HPDE6-E6E7 (cell line): Measurements from ENCODE around the gene MBD5.

ENCODE experiments used
- DNase-seq: peaks from one replicate; pipeline ENCODE4 v3.0.0; 2011; ENCODE audit warnings: missing footprints; ENCODE audit errors: extremely low spot score

Gene MBD5

DNA sequence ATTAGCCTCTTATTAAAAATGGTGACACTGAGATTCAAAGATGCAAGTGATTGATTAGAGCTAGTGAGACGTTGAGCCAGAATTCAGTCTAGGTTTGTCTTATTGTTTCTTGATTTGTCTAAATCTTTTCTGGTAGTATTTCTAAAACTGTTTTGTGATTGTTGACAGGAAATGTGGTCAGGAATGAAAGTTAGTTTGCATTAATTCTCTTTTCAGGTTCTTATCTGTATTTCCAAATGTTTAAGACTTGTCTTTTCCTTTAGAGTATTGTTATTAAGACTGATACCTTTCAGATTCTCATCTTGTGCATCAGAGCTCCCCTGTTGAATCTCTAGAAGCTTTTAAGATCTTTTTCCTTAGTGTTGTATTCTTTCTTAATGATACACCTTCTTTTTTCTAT is 89.3 kb downstream of the MBD5 start:
- no peak for DNase-seq

DNA sequence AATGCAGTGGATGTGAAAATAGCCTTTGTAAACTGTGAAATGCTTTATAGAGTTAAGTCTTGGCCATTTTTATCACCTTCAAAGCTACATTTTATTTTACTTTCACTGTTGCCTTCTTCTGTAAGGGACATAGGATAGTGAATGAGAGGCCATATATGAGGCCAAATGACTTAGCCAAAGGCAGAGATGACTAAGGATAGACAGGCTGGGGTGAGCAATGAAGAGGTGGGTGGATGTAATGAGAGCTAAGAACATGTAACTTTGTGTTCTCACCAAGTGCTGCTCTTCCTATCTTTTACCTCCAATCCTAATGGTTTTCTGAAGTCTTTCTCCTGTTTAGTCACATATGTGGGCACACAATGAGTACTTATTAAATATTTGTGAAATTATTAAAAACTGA is 101.9 kb downstream of the MBD5 start:
- DNase-seq: peak; percentile 10

DNA sequence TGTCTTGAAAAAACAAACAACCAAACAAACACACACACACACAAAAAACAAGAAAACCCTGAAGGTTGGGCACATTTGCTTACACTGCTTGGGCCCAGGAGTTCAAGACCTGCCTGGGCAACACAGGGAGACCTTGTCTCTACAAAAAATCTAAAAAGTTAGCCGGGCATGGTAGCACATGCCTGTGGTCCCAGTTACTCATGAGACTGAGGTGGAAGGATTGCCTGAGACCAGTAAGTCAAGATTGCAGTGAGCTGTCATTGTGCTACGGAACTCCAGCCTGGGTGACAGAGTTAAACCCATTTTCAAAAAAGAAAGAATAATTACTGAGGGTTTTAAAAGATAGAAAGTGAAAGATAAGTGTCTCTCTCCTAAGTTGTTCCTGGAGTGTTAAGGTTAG is 103.4 kb downstream of the MBD5 start:
- no peak for DNase-seq

DNA sequence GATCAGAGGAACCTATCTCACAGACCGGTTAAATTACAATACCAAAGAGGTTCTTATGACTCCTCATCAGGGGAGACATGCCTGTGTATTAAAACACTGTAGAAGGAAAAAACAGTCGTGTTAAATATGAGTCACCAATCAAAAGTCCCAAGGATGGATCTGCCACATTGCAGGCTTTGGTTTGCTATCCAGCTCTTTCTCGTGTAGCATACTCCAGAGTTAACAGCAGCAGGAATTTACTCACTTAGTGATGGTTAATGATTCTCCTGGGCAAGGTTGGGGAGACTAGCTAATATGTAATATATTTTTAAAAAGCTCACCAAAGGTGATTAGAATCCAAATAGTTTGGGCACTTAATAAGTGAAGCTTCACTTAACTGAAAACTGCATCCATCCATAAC is 109.7 kb downstream of the MBD5 start:
- no peak for DNase-seq

DNA sequence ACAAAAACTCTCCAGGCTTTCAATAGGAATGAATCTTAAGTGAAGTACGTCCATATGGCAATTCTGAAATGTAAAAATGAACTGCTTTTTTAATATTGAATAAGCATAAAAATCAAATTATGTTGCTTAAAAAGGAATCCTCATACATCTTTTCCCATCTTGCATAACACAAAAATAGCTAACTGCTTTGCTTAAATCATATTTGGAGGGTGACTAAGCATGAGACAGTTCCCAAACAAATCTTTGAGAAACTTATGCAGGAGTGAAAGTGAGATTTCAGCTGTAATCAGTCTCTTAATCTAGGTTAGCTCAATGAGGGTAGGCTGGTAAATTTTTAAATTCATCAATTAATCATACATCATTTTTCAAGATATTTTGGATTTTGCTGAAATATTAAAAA is 111.5 kb downstream of the MBD5 start:
- DNase-seq: no peak

DNA sequence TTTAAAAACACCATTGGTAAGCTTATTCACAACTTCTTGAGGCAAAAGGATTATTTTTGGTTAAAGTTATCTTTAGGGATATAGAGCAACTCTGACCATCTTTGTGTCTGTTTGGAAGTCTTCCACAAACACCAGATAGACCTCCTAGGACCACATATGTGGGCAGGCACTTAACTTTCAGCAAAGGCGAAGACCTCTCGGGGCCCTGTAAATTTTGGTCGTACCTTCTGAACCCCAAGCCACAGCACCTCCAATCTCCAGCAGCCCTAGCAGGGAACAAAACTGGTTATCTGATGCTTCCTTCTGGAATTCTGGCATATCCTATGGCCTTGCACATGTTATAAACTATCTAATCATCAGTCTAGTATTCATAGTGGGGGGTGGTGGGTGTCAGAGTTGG is 114.8 kb downstream of the MBD5 start:
- DNase-seq: no peak

DNA sequence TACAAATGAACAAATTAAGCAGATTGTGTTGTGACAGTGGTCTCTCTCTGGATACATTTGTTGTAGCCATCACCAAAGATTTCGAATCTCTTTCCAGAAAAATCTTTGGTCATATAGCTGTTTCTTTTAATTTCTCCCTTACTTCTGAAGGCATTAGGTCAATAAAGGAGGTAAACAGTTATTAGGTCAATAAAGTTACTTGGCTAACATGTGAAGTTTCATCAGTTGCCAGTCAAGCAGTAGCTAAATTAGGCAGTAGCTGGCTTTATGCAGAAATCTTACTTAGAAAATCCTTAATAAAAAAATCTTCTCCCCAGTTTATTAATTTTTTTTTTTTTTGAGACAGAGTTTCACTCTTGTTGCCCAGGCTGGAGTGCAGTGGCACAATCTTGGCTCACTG is 115.5 kb downstream of the MBD5 start:
- DNase-seq: no peak

DNA sequence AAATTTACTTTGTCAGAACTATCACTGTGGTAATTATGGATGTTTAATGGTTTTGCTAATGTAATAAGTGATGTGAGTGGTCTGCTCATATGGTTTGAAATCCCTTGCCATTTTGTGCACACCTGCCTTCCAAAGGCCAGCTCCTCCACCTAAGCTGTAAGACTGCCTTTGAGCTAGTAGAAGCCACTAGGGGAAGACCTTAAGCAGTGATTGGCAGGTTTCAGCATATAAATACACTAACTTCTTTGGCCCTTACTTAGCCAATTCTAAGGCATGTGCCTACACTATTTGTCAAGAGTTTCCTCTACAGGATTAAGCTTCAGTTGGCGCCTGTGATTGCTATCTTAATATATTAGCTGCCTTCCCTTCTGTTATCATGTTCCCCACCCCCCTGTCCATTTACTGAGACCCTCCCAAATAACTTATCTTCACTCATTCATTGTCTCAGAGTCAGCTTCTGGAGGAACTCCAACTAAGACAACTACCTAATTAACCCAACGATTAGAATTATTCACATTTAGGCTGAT is 141.1 kb downstream of the MBD5 start:
- DNase-seq: no peak

DNA sequence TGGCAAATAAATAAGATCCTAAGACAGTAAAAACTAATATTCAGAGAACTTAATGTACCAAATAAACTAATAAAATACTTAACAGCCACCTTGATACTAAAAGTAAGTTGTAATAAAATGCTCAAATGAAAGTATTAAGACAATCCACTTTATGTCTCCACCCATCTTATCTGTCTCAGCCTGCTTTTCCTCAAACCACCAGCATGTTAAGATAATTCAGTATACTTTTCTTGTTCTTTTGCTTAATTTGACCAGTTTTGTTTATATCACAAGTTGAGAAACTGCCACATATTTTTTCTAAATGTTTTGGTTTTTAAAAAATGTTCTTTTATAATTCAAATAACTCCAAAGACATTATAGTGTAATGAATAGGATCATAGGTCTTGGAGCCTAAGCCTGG is 142.0 kb downstream of the MBD5 start:
- no peak for DNase-seq

DNA sequence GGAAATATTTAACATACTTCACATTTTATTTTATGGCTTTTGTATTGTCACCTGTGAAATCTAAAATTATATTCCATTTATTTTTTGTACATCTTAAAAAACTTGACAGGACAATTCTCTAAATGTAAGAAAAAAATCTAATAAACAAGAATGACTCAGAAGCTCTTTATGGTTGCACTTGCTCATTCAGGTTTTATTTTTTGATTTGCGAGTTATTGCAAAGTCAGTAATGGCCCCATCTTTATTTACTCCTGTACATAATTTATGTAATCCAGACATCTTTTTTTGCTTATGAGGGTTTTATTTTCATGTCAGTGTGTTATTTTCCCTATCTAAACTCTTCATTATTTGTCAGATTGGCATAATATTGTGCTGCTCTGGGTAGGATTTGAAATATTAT is 145.1 kb downstream of the MBD5 start:
- DNase-seq: no peak

DNA sequence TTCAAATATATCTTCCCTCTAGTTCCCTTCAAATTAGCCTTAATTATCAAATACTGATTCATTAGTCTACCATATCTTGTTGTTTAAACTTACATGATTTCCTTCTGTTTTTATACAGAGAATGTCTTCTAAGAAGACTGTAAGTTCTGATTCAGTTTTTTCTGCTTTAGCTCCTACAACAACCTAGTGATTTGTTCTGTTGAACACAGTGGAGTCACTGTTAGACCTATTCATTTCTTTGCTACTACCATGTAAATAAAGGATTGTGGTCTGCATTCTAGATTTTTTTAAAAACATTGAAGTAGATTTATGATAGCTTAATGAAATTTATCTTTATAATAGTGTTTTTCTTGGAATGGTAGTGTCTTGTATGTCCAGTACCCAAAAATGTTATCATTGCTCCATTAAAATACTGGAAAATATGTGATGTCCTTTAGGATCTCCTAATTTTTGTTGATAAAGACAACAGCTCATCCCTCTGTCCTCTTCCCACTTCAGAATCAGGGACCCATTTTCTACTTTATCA is 146.4 kb downstream of the MBD5 start:
- DNase-seq: no peak

DNA sequence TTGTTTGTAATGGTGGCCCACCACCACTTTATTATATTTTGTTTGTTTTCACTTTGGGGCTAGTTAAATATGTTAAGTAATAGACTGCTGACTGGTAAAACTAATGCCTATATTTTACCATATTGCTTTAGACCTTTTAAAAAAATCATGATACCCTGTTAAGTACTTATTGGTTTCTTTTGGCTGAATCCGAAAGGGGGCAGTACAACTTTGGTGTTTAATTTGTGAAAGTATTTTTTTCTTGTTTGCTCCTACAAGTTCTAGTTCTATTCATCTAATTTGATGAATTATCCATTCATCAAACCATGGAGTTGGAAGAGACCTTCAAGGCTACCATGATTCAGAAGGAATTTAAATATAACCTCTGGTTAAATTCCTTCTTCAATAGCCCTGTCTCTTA is 147.0 kb downstream of the MBD5 start:
- DNase-seq: no peak

DNA sequence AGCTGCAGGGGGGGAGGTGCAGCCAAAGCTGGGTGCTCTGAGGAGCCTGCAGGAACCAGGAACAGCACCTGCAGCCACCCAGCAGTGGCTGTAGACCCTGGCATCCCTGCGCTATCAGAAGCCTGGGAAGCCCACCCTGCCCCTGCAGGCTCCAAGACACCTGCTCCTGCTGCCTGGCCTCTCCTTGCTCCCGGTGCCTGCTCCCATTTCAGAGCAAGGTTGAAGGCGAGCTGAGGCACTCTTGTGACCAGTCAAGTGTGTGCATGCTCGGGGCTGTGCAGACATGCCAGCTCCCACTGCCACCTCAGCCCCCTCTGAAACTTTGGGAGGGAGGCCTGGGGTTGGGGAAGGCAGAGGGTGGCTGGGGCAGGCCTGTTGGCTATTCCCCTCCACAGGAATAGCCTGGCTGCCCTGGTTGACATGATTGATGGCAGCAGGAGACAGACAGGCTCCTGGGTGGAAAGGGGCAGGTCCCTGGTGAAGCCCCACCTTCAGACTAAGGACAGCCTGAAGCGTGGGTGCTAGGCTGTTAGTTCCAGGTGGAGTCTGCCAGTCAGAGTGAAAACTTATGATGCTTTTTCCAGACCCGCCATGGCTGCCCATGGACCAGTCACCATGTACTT is 151.4 kb downstream of the MBD5 start:
- no peak for DNase-seq

DNA sequence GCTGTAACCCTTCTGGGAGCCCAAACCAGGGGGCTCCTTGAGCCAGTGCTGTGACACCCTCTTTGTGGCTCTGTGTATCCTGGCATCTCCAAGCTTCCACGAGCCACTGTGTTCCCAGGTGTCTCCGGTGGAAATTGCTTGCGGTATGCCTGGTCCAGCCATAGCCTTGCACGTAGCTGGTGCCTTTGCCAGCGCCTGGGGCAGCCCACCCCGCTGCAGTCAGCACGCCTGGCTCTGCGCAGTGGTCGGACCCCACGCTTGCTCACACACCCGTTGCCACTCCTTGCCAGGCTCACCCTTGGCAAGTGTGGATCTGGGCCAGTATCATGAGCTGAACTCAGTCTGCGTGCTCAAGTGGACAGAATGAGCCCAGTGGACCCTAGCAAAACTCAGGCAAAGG is 152.3 kb downstream of the MBD5 start:
- DNase-seq: no peak

DNA sequence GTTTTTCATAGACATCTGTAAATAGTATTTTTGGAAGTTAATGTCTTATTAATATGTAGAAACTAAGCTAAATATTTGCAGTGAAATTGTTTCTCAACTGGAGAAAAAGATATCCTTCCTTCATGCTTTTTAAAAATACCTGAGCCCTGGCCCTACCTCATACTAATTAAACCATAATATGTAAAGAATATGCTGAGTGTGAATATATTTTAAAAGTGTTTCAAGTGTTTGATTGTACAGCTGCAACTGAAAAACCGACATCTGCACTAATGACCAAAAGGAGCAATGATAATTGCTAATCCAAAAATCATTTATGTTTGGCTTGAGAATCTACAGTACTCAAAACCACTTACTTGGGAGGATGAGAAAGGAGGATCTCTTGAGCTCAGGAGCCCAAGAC is 156.7 kb downstream of the MBD5 start:
- no peak for DNase-seq

DNA sequence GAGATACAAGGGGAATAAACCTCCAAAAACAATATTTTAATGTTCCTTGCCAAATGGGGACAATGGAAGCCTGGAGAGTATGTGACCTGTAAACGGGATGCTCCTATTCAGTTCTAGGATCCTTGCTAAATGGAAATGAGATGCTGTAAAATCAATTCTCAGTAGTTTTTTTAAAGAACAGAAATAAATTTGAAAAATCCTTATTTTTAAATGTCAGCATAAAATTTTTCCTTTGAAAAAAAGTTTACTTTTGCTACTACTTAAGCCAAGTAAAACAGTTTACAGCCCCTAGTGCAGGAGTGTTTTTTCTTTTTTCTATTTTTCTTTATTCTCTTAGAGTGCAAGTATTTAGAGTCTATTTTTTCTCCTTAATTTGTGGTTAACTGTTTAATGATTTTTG is 158.8 kb downstream of the MBD5 start:
- no peak for DNase-seq

DNA sequence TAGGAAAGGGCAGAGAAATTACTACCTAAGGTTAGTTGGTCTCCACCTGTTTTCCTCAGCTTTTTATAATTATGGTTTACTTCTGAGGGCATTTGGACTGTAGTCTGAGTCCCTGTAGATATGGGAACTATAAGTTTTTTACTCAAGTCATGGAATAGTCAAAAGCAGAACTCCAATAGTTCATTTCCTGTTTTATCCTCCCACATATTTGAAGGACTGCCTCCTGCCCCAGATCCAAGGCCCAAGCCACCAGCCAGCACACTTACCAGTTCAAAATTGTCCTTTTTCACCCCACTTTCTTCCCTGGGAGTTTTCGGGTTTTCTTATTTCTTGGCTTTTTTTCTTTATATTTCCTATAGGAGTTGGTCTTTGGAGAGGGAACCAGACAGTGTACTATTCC is 164.1 kb downstream of the MBD5 start:
- no peak for DNase-seq

DNA sequence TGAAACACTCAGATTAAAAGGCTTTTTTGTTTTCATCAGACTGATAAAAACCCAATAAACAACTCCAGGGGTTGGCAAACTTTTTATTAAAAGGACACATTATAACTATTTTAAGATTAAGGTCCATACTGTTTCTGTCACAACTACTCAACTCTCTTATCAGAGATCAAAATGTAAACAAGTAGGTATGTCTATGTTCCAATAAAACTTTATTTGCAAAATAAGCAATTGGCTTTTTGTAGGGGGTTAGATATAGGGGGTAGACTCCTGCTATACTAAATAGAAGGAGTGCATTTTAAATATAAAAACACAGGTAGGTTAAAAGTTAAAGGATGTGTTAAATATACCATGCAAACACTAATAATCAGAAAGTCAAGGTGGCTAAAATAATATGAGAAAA is 174.0 kb downstream of the MBD5 start:
- DNase-seq: no peak

DNA sequence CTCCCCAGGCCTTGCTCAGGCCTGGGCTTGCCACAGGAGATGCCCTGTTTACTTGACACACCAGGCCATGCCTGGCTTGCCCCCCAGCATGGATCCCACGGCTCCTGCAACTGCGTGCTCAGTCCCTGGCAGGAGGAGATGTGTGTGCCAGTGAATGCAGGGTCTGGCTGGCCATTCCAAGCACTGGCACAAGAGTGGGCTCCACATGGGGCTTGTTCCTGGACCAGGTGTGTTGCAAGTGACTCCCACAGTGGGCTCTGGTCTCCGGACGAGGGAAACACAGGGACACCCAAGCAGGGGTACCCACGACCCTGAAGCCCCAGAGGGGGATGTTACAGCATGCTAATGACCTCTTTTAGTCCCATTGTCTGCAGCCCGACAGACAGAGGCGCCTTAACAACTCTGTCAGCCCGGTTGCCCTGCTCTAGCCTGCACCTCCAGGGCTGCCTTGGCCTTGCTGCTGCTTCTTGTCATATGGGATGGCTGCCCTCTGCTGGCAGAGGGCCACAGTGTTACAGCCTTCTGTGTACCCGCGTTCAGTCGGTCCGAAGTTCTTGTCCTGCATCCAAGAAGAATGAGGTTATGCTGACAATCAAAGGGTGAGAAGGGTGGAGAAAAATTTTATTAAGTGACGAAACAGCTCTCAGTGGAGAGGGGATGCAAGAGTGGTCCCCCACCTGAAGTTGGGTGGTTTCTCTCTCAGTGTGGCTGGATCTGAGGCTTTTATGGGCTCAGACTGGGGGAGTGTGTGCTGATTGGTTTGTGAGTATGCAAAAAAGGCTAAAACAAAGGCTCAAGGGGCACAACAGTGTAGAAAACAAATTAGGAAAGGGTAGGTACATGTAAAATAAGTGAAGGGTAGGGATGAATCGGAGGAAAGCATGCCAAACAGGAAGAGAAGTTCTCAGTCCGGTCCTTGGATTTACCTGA is 180.4 kb downstream of the MBD5 start:
- DNase-seq: peak; percentile 10

DNA sequence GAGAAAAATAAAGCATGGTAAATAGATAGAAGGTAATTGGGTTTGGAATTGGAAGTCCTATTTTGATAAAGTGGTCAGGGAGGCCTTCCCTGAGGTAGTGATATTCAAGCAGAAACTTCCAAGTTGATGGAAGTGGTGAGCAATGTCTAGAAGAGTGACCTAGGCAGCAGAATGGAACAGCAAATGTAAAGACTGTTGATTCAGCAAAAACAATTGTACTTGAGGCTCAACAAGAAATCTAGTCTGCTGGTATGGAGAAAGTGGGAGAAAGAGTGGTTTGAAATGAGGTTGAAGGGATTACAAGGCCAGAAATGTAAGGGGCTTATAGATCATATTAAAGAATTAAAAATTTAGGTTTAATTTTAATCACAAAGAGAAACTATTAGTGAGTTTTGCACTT is 181.3 kb downstream of the MBD5 start:
- DNase-seq: no peak

DNA sequence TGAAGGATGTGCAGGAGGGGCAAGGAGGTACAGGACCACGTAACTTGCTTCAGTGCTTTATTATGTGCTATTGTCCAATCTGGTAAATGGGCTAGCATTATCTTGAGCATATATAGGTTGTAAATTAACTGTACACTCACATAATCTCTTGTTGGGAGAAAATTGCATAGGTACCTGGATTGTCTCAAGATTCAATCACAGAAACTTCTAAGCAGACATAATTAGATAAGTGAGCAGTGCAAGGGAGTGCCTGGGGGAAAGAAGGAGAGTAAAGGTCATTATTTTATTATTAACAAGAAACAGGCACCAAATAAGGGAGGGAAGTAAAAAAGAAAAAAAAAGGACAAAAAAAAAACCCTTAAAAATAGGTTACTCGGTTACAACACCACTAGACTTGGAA is 186.2 kb downstream of the MBD5 start:
- no peak for DNase-seq

DNA sequence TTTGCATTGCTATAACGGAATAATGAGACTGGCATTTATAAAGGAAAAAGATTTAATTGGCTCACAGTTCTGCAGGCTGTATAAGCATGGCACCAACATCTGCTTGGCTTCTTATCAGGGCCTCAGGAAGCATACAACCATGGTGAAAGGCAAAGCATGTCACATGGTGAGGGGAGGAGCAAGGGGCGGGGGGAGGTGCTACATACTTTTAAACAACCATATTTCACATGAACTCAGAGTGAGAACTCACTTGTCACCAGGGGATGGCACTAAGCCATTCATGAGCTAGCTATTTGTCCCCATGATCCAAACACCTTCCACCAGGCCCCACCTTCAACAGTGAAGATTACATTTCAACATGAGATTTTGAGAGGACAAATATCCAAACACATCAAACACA is 188.7 kb downstream of the MBD5 start:
- no peak for DNase-seq
